Muscle of back (tissue), 11 donors: ENCODE data around the gene NME7. TPM values are rescaled to one million over a fixed set of nuclear protein-coding genes. Genes with fewer than 3 reads are reported as not detected.
"Not testable (repeated sequence)": the region's sequence is repeated elsewhere in the genome, so short reads cannot be mapped to it uniquely, and the experiment has no call there.

ENCODE experiments used
- DNase-seq, 3 donors: peaks; one replicate each; pipeline versions ENCODE4 v3.0.0 to v3.0.0-alpha.2; 2013
- polyA plus RNA-seq, 10 donors: library from polyadenylated mRNA; unstranded; fragments of 120-200 nt; gene quantifications; one replicate each; pipeline ENCODE4 v1.2.1, GENCODE V29; 2013; ENCODE audit not compliant: insufficient read length in 10 of 10

Gene NME7
- polyA plus RNA-seq, 10 donors = 17.6 to 24.3 (median 21.5) TPM

DNA sequence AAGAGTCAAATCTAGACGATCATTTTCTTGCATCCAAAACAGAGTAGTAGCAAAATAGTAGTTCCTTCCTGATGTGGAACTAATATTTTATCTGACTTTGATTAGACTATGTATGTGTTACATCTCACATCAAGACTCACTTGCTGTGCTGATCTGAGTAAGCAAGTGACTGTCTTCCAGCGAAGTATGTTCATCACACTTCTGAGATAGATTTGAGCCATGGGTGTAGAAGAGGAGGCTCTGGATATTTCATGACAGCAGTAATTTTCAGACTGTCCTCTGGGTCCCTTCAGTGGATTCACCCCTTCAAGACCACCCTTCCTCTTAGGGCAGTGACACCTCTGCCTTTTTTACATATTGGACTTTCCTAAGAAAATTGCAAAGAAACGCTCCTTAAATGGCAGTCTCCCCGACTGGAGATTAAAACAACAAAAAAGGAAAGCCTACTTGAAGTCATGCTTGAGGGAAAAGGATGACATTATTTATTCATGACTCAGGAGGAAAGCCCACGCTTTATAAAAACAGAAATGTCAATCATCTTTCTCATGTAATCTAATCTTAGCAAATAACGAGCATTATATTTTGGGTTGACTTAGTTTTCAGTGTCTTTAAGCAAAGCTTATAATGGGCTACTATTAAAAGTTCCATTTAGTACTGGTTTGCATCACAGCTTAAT, 238.3 kb downstream of the NME7 start:
- no peak for DNase-seq

DNA sequence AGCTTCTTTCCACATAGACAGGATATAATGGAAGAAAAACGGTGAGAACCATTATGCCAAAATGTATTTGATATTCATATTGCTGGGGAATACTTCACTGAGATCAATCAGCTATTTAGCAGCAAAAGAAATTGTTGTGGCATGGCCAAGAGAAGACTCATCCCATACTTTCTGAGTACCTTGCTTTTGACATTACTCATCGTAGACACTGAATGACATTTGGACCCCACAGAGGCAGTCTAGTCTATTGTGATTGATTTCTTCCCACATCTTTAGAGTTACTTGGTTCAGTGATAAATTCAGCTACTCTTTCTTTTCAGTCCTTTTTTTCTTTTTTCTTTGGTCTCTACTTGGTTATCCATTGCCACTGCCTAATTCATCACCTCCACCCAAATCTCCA, 239.0 kb downstream of the NME7 start:
- no peak for DNase-seq

DNA sequence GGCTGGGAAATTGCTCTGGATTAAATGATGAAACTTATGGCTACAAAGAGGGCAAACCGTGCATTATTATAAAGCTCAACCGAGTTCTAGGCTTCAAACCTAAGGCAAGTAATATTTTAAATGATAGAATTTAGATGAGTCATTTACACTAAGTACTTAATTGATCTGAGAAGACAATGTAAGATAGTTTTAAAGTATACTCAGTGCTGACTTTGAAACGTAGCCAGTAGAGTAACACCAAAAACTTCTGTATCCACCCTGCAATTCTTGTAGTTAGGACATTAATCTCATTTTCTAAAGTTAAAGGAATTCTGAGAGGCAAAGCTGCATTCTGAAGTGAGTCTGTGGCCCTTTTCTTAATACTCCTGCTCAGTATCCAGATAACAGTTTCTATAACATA, 240.3 kb downstream of the NME7 start:
- no peak for DNase-seq

DNA sequence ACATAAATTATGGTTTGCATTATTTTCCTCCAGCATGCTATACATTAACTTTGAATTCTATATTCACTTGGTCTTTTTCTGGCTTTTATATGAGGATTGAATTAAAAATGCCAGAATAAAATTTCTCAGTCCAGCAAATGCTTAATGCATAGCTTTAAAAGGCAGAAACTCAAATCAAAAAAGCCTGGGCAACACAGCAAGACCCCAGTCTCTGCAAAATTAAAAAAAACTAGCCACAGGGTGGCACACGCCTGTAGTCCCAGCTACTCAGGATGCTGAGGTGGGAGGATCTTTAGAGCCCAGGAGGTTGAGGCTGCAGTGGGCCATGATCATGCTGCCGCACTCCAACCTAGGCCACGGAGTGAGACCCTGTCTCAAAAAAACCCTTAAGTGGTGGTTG, 241.3 kb downstream of the NME7 start:
- no peak for DNase-seq

DNA sequence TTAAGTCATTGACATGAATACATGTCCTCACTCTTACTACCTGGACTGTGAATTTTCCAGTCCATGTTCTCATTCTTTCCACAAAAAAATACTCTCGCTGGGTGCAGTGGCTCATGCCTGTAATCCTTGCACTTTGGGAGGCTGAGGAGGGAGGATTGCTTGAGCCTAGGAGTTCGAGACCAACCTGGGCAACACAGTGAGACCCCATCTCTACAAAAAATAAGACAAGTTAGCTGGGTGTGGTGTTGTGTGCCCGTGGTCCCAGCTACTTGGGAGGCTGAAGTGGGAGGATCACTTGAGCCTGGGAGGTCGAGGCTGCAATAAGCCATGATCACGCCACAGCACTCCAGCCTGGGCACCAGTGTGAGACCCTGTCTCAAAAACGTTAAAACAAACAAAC, 242.0 kb downstream of the NME7 start:
- DNase-seq = not testable (repeated sequence)

GRCh38 chr1:169124459-169124858, 243.1 kb downstream of the NME7 start:
- no peak for DNase-seq

GRCh38 chr1:169122976-169123375, 244.6 kb downstream of the NME7 start:
- no peak for DNase-seq

GRCh38 chr1:169121146-169121923, 246.3 kb downstream of the NME7 start:
- no peak for DNase-seq

GRCh38 chr1:169120066-169120465, 247.5 kb downstream of the NME7 start:
- no peak for DNase-seq

- DNase-seq = no peak
Observed at GRCh38 chr1:169119405-169119804, 248.2 kb downstream of the NME7 start.

DNA sequence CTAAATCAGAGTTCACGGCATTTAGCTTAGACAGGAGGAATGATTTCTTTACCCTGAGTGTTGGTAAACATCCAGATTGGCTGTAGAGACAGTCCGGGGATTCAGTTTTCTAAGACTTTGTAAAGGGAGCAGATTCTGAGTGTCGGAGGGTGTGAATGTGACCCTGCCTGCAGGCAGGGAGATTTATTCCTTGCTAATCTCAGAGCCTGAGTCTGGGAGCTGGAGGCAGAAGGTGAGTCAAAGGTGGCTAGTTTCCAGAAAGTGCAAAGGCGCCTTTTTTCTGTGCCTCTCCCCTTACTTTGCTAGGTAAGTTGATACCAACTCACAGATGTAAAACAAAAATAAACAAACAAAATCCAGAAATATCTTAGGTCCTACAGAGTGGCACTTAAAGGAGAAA, 249.4 kb downstream of the NME7 start:
- DNase-seq = no peak

DNA sequence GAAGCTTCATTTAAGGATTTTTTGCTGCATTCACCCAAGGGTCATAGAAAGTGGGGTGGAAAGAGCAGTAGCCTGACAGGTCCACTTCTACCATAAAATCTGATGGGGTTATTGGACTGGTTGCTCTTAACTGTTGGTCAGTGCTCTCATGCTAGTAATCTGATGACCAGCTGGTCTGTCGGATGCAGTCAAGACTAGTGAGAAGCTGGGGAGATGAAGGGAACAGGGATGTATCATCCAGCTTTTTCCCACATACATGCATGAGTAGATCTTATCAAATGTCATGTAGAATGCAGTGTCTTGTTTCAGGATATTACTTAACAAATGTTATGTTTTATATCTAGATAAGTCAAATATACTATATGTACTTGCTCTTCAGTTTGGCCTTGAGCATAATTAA, 250.0 kb downstream of the NME7 start:
- no peak for DNase-seq

DNA sequence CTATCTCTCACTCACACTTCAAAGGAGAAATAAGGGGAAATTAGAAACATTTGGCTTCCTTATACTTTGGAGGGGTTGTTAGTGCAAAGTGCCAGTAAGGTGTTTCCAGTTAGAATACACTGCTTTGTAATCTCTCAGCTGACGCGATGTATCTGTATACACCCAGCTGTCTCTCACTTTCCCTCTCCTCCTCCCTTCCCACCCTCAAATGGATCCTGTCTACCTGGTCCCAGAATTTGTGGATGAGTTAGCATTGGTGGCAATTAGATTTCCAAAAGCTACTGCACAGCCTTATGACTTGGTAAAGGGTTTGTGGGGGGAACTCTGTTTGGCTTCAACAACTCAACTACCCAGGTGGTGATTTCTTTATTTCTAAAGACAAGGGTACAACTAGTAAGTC, 250.6 kb downstream of the NME7 start:
- no peak for DNase-seq

DNA sequence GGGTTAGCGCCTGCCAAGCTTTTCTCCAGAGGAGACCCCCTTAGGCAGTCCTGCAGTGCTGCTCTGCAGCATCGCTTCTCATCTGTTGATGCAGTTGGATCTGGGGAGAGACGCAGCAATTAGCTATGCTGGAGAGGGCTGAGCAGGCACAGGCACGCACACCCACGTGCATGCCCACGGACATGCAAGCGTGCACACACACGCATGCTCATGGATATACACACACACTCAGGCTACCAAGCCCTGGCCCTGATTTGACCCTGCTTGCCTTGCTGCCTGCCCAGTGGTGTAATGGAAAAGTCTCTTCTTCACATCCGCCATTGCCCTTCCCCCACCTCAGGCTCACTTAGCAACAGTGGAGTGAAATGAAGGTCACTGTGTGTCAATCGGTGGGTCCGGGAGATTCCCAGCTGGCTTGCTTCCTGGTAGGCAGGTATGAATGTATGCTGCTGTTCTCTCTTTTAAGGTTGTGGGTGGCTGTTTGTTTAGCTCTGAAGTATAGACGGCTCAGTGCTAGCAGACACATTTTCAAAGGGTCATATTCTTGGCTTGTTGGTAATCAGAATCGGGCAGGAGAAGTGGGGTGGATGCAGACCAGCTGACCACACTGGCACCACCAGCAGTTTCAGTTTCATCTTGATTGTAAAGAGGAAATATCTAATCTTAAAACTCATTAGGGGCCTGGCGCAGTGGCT, 251.6 kb downstream of the NME7 start:
- DNase-seq = peak in 1 of 3 donors; percentile 30

DNA sequence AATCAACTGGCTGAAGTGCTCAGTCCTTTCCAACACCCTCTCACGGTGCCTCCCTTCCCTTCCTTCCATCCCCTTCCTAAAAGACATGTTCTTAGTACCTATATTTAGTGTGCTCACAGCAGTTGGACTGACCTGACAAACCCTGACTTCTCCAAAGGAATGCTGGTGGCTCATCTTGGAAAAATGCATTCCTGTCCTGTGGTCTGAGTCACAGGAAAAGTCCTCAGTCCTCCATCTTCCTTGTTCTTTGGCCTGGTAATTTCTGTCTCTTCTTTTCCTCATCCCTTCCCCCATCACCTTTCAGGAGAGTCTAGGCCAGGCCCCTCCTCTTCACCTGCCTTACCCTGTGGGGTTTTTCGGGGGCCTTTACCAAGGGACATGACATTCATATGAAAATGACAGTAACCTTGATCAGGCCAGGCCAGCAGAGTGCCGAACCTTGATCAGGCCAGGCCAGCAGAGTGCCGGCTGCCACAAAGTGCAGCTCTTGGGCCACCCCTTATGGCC, 253.9 kb downstream of the NME7 start:
- peak in 1 of 3 donors; percentile 92 for DNase-seq

- DNase-seq = no peak
Observed at GRCh38 chr1:169112241-169112640, 255.4 kb downstream of the NME7 start.

GRCh38 chr1:169111472-169111871, 256.1 kb downstream of the NME7 start:
- DNase-seq = no peak

DNA sequence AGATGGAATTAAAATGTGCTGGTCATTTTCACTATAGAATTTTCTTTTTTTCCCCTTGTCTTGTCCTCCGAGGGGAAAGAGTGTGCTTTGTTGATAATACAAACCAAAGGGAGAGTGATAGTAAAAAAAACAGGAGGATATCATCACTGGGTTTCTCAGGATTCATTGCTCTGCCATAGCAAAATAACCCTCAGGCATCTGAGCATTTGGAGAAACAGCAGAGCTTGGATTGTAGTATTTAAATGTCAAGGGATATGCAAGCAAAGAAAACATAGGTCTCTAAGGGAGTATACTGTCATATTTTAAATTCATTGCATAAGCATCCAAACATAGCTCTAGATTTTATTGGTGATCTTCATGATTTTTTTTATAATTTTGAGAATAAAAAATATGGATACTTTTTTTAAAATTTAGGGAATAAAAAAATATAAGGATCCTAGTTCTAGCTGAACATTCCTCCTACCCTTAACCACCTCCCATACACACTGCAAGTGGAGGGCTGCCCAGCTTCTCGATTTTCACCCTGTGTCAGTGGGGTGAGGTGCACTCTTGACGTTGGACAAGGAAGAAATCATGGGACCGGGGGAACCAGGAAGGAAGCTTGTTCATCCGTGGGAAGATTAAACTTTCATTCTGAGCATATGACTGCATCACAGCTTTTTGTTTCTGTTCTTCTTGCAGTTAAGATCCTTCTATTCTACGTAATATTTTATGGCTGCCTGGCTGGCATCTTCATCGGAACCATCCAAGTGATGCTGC, 256.7 kb downstream of the NME7 start:
- DNase-seq = peak in 1 of 3 donors; percentile 21

DNA sequence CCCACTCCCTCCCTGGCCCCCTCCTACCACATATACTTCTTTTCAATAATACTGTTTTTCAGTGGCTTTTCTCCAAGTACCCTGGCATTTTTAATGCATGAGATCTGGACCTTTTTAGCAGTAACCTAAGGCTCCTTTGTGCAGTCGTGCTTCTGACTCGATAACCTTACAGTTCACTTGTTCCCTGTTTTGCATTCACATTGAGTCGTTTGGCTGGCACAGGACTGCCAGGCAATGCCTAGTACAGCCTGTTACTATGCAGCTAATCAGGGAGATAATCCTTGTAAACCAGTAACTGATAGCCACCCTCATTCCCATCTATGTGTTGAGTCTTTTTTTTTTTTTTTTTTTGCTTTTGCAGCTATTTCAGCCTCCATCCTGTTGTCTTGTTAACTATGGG, 257.4 kb downstream of the NME7 start:
- DNase-seq = peak in 1 of 3 donors; percentile 16

DNA sequence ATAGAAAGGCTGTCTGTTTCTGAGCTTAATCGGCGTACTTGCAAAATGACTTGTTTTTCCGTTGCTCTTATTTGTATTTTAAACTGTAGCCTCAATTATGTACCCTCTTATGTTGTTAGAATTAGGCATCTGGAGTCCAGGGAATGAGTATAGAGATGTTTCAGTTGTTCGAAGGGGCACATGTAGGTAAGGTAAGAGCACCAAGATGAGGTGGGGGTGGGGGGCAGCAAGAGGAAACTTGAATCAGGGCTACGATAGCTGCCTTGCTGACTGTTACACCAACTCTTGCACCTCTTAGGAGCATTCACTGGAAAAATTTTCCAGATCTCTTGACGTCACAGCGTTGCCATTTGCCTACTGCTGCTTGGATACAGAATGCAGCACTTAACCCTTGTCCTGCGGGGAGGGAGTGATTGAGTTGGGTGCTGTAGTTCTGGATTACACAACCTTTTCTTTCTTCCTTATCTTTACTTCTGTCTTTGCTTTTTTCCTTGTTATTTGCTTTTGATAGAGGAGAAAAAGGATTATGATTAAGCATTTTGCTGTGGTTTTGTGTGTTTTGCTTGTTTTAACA, 257.9 kb downstream of the NME7 start:
- DNase-seq = peak in 2 of 3 donors; percentile 56

GRCh38 chr1:169108863-169109560, 258.6 kb downstream of the NME7 start:
- DNase-seq = no peak
